IMR-90 (cell line): Measurements from ENCODE around the gene TNRC6A.

Source experiments
- BHLHE40 ChIP-seq: fragments of 150-350 bp; IDR thresholded peaks from 2 replicates; pipeline ENCODE4 v1.6.1; 2016; ENCODE audit warnings: mild to moderate bottlenecking, low read depth, low read length
- FOS ChIP-seq: fragments of 150-350 bp; IDR thresholded peaks from 2 replicates; pipeline ENCODE4 v1.6.1; 2016; ENCODE audit warnings: low read depth, low read length
- MAFK ChIP-seq: IDR thresholded peaks from 2 replicates; pipeline ENCODE4 v1.6.1; 2012; ENCODE audit warnings: low read depth, low read length, improper control_type of control experiment
- MXI1 ChIP-seq: IDR thresholded peaks from 2 replicates; pipeline ENCODE4 v1.6.1; 2012; ENCODE audit warnings: low read depth, mild to moderate bottlenecking, low read length, moderate library complexity, borderline replicate concordance
- NFE2L2 ChIP-seq: fragments of 150-350 bp; IDR thresholded peaks from 2 replicates; pipeline ENCODE4 v1.6.1; 2016; ENCODE audit warnings: low read depth, mild to moderate bottlenecking, low read length
- POLR2A ChIP-seq: IDR thresholded peaks from 2 replicates; pipeline ENCODE4 v1.6.1; 2012; ENCODE audit warnings: mild to moderate bottlenecking, low read depth, low read length
- RAD21 ChIP-seq: IDR thresholded peaks from 2 replicates; pipeline ENCODE4 v1.6.1; 2012; ENCODE audit warnings: low read length, improper control_type of control experiment
- RCOR1 ChIP-seq: IDR thresholded peaks from 2 replicates; pipeline ENCODE4 v1.6.1; 2012; ENCODE audit warnings: mild to moderate bottlenecking, low read length, improper control_type of control experiment; ENCODE audit not compliant: insufficient replicate concordance
- SMC3 ChIP-seq: fragments of 150-350 bp; IDR thresholded peaks from 2 replicates; pipeline ENCODE4 v1.6.1; 2016; ENCODE audit warnings: low read depth, mild to moderate bottlenecking, antibody characterized with exemption, low read length, moderate library complexity
- TF ChIP-seq, protein P1 (sequence below): fragments of 150-350 bp; IDR thresholded peaks from 2 replicates; pipeline ENCODE4 v1.6.1; 2017; ENCODE audit warnings: mild to moderate bottlenecking, antibody characterized with exemption, low read length, low read depth
- TF ChIP-seq, protein P2 (sequence below): conservative IDR thresholded peaks from 2 replicates; pipeline ENCODE4 v1.5.1; 2012; ENCODE audit warnings: mild to moderate bottlenecking, low read depth, low read length, improper control_type of control experiment

DNA sequence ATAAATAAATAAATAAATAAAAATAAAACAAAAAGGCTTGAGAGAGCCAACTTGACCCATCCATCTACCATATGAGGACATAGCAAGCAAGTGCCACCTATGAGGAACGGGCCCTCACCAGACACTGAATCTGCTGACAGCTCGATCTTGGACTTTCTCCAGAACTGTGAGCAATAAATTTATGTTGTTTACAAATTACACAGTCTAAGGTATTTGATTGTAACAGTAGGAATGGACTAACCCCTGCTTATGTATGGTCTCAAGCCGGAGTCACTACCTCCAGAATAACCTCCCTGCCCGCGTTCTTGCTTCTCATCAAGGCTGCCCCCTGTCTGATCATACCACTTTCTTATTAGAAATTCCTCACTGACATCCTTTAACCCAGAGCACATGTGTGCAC lies 126.2 kb downstream of the TNRC6A start:
- TF ChIP-seq NFE2L2 (no peak), MAFK (no peak), BHLHE40 (no peak), POLR2A (no peak), SMC3 (no peak), MXI1 (no peak), RCOR1 (no peak), FOS (no peak), RAD21 (no peak)
- TF ChIP-seq, protein P1, sequence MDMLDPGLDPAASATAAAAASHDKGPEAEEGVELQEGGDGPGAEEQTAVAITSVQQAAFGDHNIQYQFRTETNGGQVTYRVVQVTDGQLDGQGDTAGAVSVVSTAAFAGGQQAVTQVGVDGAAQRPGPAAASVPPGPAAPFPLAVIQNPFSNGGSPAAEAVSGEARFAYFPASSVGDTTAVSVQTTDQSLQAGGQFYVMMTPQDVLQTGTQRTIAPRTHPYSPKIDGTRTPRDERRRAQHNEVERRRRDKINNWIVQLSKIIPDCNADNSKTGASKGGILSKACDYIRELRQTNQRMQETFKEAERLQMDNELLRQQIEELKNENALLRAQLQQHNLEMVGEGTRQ = no peak
- TF ChIP-seq, protein P2, sequence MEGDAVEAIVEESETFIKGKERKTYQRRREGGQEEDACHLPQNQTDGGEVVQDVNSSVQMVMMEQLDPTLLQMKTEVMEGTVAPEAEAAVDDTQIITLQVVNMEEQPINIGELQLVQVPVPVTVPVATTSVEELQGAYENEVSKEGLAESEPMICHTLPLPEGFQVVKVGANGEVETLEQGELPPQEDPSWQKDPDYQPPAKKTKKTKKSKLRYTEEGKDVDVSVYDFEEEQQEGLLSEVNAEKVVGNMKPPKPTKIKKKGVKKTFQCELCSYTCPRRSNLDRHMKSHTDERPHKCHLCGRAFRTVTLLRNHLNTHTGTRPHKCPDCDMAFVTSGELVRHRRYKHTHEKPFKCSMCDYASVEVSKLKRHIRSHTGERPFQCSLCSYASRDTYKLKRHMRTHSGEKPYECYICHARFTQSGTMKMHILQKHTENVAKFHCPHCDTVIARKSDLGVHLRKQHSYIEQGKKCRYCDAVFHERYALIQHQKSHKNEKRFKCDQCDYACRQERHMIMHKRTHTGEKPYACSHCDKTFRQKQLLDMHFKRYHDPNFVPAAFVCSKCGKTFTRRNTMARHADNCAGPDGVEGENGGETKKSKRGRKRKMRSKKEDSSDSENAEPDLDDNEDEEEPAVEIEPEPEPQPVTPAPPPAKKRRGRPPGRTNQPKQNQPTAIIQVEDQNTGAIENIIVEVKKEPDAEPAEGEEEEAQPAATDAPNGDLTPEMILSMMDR = no peak
